Cardiac fibroblast (primary cell): ENCODE results near the gene RBSN.

Source experiments
- DNase-seq, 2 donors: peaks; one replicate each; pipeline versions ENCODE4 v3.0.0 to v3.0.0-alpha.2; 2010; ENCODE audit warnings: low read depth in 2 of 2
- H3K4me3 ChIP-seq, 2 donors: replicated peaks in 1 of 2; 1 replicate in 1 of 2; 2 replicates in 1 of 2; pipeline ENCODE4 v1.5.1; 2011; ENCODE audit warnings: low read depth in 2 of 2, low read length in 2 of 2, mild to moderate bottlenecking in 2 of 2, moderate library complexity in 1 of 2
- TF ChIP-seq, protein P1 (sequence below): IDR thresholded peaks from one replicate; pipeline ENCODE4 v1.5.1; 2011; ENCODE audit warnings: low read depth, mild to moderate bottlenecking, low read length, inconsistent platforms

RBSN gene

GRCh38 chr3:15063238-15063637, 35.7 kb downstream of the RBSN start:
- TF ChIP-seq, protein P1, sequence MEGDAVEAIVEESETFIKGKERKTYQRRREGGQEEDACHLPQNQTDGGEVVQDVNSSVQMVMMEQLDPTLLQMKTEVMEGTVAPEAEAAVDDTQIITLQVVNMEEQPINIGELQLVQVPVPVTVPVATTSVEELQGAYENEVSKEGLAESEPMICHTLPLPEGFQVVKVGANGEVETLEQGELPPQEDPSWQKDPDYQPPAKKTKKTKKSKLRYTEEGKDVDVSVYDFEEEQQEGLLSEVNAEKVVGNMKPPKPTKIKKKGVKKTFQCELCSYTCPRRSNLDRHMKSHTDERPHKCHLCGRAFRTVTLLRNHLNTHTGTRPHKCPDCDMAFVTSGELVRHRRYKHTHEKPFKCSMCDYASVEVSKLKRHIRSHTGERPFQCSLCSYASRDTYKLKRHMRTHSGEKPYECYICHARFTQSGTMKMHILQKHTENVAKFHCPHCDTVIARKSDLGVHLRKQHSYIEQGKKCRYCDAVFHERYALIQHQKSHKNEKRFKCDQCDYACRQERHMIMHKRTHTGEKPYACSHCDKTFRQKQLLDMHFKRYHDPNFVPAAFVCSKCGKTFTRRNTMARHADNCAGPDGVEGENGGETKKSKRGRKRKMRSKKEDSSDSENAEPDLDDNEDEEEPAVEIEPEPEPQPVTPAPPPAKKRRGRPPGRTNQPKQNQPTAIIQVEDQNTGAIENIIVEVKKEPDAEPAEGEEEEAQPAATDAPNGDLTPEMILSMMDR: no peak
- H3K4me3 ChIP-seq: no peak overlapping the region
- no peak for DNase-seq

DNA sequence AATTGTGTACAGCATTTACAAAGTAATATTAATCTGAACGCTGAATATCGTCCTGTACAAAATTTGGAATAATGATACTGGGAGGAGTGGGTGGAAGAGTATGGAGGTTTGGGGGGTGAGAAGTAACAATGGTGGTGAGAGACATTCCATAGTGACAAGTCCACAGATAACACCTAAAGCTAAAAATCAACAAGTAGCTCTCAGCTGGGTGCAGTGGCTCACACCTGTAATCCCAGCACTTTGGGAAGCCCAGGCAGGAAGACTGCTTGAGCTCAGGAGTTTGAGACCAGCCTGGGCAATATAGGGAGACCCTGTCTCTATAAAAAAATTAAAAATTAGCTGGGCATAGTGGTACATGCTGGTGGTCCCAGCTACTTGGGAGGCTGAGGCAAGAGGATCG, 38.9 kb downstream of the RBSN start:
- no peak overlapping the region for H3K4me3 ChIP-seq
- no peak for DNase-seq
- TF ChIP-seq, protein P1: no peak

GRCh38 chr3:15056676-15057404, 42.1 kb downstream of the RBSN start:
- H3K4me3 ChIP-seq: no peak overlapping the region
- TF ChIP-seq, protein P1: no peak
- DNase-seq: no peak

- peak in 1 of 2 donors; percentile 63 for DNase-seq
- TF ChIP-seq, protein P1: no peak
- H3K4me3 ChIP-seq: no peak overlapping the region
These were observed 43.9 kb downstream of the RBSN start for GRCh38 chr3:15055019-15055557.

GRCh38 chr3:15053541-15053940, 45.4 kb downstream of the RBSN start:
- TF ChIP-seq, protein P1: no peak
- H3K4me3 ChIP-seq: no peak overlapping the region
- no peak for DNase-seq

GRCh38 chr3:15052335-15053242, 46.4 kb downstream of the RBSN start:
- no peak overlapping the region for H3K4me3 ChIP-seq
- TF ChIP-seq, protein P1: no peak
- DNase-seq: no peak
